ENCODE results near the gene SCRG1. TPM values are rescaled to one million over a fixed set of nuclear protein-coding genes. Genes with fewer than 3 reads are reported as not detected.

The SCRG1 gene
- total RNA-seq, 4 donors from 2014 or later = 1.3 to 4.1 (median 1.8) TPM; not detected in 1

DNA sequence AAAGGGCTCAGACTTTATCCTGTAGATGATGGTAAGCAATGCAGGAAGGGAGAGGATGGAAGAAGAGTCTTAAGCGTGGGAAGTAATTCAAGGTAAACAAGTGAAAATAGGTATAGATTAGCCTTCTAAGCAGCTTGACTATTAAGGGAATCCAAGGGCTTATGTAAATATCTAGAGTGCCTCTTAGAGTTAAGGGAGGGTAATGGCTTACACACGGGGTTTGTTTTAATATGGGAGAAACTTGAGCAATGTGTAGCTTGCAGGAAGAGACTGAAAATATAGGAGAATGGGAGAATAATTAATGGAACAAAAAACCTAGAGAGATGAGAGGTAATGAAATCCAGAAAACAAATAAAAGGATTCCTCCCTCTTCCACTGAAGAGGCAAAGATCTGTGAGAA is 41.0 kb downstream of the SCRG1 start:
- no peak for DNase-seq
- Histone ChIP-seq H3K4me3 (no peak overlapping the region), H3K9me3 (no peaks in the 10 kb centered on the region), H3K27me3 (no peaks in the 10 kb centered on the region), H3K36me3 (no peaks in the 10 kb centered on the region), H3K4me1 (no peaks in the 10 kb centered on the region), H3K27ac (no peak overlapping the region)
- intact Hi-C loops (cut with DNase I; ENCODE audit: low total_unique reads) = no loop called here
- TF ChIP-seq CTCF (IDR thresholded peaks at IDR 0.05) = no peak
- TF ChIP-seq POLR2A (IDR thresholded peaks at IDR 0.05) = no peak

GRCh38 chr4:173347467-173347866 is 51.4 kb downstream of the SCRG1 start:
- intact Hi-C loops (cut with DNase I; ENCODE audit: low total_unique reads) = no loop called here
- no peaks in the 10 kb centered on the region for H3K9me3 ChIP-seq
- H3K4me3 ChIP-seq = no peak overlapping the region
- no peaks in the 10 kb centered on the region for H3K27me3 ChIP-seq
- no peak for DNase-seq
- no peak overlapping the region for H3K27ac ChIP-seq
- no peaks in the 10 kb centered on the region for H3K36me3 ChIP-seq
- H3K4me1 ChIP-seq = no peaks in the 10 kb centered on the region
- TF ChIP-seq POLR2A (IDR thresholded peaks at IDR 0.05) (no peak), CTCF (IDR thresholded peaks at IDR 0.05) (no peak)

GRCh38 chr4:173346074-173346473 is 52.8 kb downstream of the SCRG1 start:
- H3K36me3 ChIP-seq = no peaks in the 10 kb centered on the region
- no peaks in the 10 kb centered on the region for H3K9me3 ChIP-seq
- TF ChIP-seq CTCF (IDR thresholded peaks at IDR 0.05) = no peak
- no peak for TF ChIP-seq POLR2A (IDR thresholded peaks at IDR 0.05)
- no peak overlapping the region for H3K27ac ChIP-seq
- intact Hi-C loops (cut with DNase I; ENCODE audit: low total_unique reads) = no loop called here
- H3K4me3 ChIP-seq = no peak overlapping the region
- H3K4me1 ChIP-seq = no peaks in the 10 kb centered on the region
- DNase-seq = no peak
- H3K27me3 ChIP-seq = no peaks in the 10 kb centered on the region

DNA sequence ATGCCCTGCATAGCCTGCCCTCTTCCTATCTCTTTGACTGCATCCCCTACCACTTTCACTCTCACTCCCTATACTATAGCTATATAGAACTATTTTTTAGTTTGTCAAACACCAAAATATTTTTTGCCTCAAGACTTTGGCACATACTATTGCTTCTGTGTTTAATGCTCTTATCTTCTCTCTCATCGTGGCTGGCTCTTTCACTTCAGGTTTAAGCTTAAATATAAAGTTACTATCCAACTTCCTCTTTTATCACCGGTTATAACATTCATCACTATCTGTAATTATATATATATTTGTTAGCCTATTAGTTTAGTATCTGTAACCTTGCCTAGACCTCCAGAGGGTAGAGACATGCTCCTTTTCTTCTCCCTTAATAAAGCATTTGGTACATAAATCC is 53.3 kb downstream of the SCRG1 start:
- Histone ChIP-seq H3K4me1 (no peaks in the 10 kb centered on the region), H3K9me3 (no peaks in the 10 kb centered on the region), H3K27me3 (no peaks in the 10 kb centered on the region), H3K27ac (no peak overlapping the region), H3K4me3 (no peak overlapping the region), H3K36me3 (no peaks in the 10 kb centered on the region)
- intact Hi-C loops (cut with DNase I; ENCODE audit: low total_unique reads) = no loop called here
- no peak for TF ChIP-seq CTCF (IDR thresholded peaks at IDR 0.05)
- TF ChIP-seq POLR2A (IDR thresholded peaks at IDR 0.05) = no peak
- DNase-seq = no peak

GRCh38 chr4:173343832-173344397 is 55.0 kb downstream of the SCRG1 start:
- DNase-seq = no peak
- Histone ChIP-seq H3K4me1 (no peaks in the 10 kb centered on the region), H3K27me3 (no peaks in the 10 kb centered on the region), H3K4me3 (no peak overlapping the region), H3K9me3 (no peaks in the 10 kb centered on the region), H3K36me3 (no peaks in the 10 kb centered on the region), H3K27ac (no peak overlapping the region)
- intact Hi-C loops (cut with DNase I; ENCODE audit: low total_unique reads) = no loop called here
- TF ChIP-seq CTCF (IDR thresholded peaks at IDR 0.05) (no peak), POLR2A (IDR thresholded peaks at IDR 0.05) (no peak)

All from uterus (tissue), 4 donors.